GM19023 (cell line): ENCODE data around the gene HSP90B1.
A peak's percentile ranks its signal among the peaks of the same experiment; 100 is the strongest.

Source experiments
- ATAC-seq: cut with Tn5 transposase; IDR thresholded peaks from one replicate; pipeline ENCODE4 v1.9.1; 2021; ENCODE audit warnings: mild to moderate bottlenecking, moderate library complexity; ENCODE audit not compliant: unreplicated experiment

Gene HSP90B1

DNA sequence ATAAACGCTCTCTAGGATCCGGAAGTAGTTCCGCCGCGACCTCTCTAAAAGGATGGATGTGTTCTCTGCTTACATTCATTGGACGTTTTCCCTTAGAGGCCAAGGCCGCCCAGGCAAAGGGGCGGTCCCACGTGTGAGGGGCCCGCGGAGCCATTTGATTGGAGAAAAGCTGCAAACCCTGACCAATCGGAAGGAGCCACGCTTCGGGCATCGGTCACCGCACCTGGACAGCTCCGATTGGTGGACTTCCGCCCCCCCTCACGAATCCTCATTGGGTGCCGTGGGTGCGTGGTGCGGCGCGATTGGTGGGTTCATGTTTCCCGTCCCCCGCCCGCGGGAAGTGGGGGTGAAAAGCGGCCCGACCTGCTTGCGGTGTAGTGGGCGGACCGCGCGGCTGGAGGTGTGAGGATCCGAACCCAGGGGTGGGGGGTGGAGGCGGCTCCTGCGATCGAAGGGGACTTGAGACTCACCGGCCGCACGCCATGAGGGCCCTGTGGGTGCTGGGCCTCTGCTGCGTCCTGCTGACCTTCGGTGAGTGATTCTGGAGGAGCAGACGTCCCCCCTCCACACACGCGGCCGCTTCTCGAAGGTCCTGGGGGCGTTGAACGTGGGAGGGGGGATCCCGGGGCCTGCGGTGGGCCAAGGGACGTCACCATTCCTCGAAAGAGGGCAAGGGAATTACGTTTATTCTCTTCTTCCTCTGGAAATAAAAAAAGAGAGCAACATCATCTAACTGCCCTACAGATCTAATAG, at the start of gene HSP90B1:
TSS of gene HSP90B1 (plus strand) at position 377 of the 753 bp plus-strand sequence. CDS start at position 483, 106 bp downstream.
- peak; percentile 64 for ATAC-seq

- ATAC-seq, result no peak
Measured at GRCh38 chr12:103881261-103881660, 48.9 kb upstream of the HSP90B1 start.

DNA sequence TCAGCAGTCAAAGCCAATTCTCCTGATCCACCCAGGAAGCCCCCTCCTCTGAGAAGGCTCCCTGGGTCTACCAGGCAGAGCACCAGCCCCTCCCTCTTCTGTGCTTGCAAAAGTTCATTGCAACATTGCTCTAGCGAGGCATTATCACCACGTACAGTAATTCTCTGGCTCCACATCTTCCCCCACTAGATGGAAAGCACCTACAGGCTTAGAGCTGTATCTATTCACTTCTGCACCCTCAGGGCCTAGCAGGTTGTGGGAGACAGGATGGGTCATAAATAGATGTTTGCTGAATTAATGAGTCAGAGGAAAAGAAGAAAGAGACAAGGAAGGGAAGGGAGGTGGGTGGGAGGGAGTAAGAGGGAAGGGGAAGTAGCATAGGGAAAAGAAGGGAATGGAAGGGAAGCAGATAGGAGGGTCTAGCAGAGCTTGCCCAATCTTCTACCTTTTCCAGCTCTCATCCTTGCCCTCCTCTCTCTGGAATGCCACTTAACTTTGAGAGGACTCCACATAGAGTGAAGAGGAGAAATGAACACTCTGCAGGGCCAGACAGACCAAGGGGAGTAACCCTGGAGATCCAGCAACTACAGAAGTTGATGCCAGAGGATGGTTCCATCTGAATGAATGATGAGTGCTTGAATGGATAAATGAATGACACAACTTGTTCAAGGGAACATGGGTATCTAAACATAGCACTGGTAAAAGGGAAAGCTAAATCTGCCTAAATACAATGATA, 47.2 kb upstream of the HSP90B1 start:
- ATAC-seq, result no peak

DNA sequence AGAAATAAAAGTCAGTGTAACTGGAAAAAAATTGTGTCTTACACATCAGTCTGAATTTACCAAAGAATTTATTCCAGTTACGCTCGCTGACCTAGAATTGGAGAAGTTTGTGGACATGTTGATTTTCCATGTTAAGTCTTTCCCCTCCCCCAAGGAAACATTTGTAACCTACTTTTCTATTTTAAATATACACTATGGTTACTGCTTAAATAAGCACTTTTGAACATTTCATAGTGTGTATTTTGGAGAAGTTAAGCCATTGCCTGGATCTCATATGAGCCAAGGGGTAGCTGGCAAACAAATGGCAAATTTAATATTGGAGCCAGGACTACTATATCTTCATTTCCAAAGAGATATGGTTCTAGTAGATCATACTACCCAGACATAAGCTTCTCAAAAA, 46.3 kb upstream of the HSP90B1 start:
- ATAC-seq, result no peak

GRCh38 chr12:103884316-103884715, 45.9 kb upstream of the HSP90B1 start:
- ATAC-seq, result no peak

DNA sequence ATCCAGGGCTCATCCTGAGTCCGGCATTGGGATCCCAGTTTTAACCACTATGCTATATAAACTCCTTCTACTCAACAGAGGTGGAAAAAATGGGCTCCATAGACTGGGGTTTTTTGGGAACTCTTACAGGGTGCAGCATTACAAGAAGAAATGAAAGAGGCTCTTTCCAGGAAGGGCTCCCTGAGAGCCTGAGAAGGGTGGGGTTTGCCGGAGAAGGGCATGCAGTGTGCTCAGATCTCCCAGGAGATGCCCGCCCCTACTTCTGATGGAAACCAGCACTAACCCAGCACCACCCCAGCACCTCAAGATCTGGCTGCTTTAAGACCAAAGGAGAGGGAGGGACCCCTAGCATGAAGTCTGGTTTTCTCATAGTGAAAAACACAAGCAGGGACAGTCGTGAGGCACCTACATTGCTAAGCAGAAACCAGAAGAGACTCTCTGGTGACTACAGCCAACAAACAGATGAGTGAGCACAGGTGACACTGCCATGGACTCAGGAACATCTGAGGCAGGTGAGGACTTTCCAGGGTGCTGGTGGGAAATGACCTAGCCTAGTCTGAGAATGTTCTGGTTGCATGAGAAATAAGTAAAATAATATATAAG, 43.9 kb upstream of the HSP90B1 start:
- no peak for ATAC-seq

DNA sequence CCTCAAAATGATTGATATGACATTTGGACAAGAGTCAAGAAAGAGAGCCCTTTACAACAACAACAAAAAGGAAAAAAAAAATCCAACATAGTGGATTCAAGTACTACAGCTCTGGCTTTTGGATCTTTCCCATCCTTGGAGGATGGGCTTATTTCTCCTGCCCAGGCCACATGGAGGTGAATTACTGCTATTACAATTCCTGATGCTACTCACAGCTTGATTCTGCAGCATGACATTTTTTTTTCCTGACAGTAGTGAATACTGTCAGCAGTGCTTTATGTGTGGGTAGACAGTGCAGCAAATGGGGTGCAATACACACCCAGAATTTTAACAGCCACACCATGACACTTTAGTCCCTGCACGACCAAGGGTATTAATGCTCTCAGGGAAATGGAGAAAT, 42.5 kb upstream of the HSP90B1 start:
- ATAC-seq, result no peak

DNA sequence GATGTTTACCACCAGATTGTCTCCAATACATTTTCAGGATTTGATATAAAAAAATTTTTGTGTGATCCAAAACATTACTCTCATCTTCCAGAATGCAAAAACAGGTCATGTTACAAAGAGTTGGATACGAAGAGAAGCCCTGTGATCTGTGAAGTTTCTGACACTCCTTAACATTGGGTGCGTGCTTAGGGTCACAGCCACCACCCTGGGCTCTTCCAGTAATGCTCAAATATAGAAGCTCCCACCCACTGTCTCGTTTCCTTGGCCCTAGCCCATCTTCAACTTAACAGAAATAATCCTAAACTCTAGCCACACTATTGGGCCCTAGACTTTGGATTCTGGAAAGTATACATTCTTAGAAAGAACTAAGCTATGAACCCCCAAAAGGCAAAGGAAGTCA, 32.9 kb upstream of the HSP90B1 start:
- ATAC-seq, result no peak

- no peak for ATAC-seq
Measured at GRCh38 chr12:103901518-103902173, 28.6 kb upstream of the HSP90B1 start.

DNA sequence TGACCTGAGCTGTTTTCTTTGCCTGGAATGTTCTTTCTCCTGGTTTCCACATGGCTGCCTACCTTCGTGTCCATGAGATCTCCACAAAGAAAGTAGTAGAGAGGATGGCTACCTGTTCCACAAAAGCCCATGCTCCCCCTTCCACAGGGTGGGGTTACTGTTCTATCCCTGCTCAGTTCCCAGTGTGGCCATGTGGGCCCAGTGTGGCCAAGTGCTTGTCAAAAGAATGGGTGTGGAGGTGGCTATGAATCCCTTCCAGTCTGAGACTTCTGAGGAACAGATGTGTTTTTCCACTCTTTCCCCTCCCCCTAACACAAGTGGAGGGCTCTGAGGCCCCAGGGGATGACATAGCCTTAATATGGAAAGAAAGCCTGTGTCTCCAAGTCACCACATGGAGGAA, 26.2 kb upstream of the HSP90B1 start:
- ATAC-seq, result no peak

DNA sequence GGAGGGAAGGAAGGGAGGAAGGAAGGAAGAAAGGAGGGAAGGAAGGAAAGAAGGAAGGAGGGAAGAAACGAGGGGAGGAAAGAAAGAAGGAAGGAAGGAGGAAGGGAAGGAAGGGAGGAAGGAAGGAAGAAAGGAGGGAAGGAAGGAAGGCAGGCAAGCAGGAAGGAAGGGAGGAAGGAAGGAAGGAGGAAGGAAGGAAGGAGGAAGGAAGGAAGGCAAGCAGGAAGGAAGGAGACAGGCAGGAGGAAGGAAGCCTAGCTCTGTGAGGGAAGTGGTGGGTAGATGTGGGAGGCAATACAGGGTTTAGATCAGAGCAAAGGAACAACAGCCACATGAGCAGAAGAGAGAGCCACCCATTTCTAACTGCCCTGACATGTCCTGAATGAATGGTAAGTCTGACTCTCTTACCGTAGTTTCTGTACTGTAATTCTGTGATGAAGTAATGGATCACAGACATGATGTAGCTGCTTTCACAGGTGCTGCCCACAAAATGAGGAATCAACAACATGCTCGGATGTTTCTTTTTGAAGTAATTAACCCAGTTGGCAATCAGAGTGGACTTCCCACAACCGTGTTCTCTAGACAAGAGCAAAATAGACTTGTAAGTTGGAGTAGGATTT, 24.4 kb upstream of the HSP90B1 start:
- ATAC-seq, result no peak

DNA sequence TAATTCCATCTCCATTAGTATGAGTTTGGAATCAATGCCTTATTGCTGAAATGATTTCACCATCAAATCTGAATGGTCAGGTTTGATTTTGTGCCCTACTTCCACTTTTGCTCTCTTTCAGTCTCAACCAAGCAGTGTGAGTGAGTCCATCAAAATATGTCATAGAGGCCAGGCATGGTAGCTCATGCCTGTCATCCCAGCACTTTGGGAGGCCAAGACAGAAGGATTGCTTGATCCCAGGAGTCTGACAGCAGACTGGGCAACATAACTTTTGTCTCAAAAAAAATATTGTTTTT, 22.0 kb upstream of the HSP90B1 start:
- no peak for ATAC-seq

- no peak for ATAC-seq
Measured at GRCh38 chr12:103908877-103909276, 21.3 kb upstream of the HSP90B1 start.

DNA sequence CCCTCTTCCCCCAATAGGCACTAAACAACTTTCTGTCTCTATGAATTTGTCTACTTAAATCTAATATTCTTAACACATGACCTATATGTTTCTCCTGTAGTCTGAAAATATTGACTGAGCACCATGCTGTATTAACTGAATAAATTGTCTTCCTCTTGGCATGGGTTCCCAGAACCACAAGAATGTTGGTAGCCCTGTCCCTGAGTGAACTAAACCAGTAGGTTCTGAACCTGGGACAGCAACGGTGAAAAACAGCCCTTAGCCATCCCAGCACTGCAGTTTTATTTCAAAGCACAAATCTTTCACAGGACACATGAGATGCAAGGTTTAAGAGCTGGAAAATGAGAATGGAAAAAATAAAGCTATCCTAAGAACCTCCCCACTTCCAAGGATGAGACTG, 20.4 kb upstream of the HSP90B1 start:
- no peak for ATAC-seq

GRCh38 chr12:103912069-103912468, 18.1 kb upstream of the HSP90B1 start:
- no peak for ATAC-seq

- ATAC-seq, result no peak
Measured at GRCh38 chr12:103913100-103913499, 17.1 kb upstream of the HSP90B1 start.

DNA sequence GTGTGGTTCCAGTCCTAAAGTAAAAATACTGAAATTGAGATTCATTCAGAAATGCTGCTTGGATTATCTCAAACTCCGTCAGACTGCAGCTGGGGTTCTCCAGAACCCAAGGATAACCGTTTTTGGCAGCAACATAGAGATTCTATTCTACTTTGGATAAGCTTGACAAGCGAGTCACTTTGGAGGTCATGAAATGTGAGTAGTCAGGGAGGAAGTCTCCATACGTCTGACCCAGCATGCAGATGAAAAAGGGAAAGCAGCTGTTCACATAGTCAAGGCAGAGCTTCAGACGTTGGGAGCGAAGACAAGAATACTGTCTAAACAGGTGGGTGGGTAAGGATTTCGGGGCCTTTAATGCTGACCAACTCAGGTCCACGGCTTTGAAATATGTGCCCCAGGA, 14.9 kb upstream of the HSP90B1 start:
- ATAC-seq, result no peak

DNA sequence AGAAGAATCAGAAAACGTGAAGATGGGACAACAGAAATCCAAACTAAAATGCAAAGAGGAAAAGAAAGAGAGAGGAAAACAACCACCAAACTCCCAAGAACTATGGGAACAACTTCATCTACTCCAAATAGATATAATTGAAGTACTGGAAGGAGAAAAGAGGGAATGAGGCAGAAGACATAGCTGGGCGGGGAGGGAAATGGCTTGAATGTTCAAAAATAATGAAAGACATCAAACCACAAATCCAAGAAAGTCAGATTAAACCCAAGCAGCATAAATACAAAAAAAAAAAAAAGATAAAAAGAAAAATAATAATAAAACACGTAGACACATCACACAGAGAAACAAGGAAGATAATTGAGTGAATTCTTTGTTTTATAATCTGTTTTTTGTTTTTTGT, 12.3 kb upstream of the HSP90B1 start:
- ATAC-seq, result no peak

DNA sequence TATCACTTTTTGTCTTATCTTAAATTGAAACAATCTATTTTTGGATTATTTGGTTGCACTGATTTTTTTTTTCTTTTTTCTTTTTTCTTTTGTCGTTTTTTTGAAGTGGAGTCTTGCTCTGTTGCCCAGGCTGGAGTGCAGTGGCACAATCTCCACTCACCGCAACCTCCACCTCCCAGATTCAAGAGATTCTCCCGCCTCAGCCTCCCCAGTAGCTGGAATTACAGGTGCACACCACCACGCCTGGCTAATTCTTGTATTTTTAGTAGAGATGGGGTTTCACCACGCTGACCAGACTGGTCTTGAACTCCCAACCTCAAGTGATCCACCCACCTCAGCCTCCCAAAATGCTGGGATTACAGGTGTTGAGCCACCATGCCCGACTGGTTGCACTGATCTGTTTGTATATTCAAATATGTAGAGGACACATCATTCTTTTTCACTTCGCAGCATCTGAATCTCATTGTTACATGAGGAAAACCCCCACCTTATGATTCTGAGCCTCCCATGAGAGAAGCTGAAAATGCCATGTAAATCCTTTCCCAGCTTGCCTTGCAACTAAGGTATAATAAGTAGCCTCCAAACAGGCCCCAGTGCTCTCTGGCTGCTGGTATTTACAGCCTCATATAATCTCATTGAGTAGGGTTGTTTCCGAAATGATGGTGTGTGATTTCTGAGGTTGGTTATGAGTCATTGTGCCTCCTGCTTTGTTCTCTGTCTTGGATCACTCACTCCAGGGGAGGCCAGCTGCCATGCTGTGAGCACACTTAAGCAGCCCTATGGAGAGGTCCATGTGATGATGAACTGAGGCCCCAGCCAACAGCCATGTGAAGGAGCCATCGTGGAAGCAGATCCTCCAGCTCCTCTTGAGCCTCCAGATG, 5.2 kb upstream of the HSP90B1 start:
- peak; percentile 30 for ATAC-seq

DNA sequence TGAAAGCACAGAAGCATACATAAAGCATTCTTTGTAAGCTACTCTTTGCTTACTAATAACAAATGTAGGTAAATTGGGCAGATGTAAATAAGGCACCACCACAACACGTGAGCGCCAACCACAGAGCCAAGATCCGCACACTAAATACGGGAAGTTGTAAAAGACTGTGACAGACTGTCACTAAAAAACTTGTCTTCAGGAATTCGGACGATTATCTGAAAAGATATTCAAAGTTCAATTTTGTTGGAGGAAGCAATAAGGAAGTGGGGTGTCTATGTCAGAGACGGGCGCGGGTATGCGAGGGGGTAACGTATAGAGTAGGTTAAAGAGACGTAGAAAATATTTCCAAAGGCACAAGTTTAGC, 1.5 kb upstream of the HSP90B1 start:
- peak; percentile 11 for ATAC-seq
